GM12875 (cell line): ENCODE data around the gene IGF2R.

Experiments used
- H3K4me3 ChIP-seq: one replicate; pipeline ENCODE4 v1.5.1; 2011; ENCODE audit warnings: low read depth, low read length, control low read depth
- TF ChIP-seq, protein P1 (sequence below): IDR thresholded peaks from 2 replicates; pipeline ENCODE4 v1.5.1; 2011; ENCODE audit warnings: low read depth, mild to moderate bottlenecking, control low read depth, inconsistent platforms, low read length, moderate library complexity, borderline replicate concordance; ENCODE audit not compliant: insufficient read depth

Gene IGF2R

DNA sequence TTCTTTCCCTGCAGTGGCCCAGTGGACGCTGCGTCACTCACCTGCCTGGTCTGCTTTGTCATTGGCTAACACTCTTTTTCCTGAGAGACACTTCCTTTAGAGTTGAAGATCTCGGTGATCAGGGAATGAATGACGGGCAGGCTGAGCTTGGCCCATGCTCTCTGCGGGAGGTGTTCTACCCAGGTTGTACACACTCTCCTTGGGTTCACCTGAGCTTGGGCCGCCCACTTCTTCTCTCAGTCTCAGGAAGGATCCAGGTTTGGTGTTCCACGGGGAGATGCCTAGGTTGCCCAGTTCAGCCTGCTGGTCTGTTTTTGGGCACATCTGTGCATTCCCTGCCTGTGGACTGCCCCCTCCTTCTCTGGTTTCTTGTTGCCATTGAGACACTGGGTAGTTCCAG is 86.0 kb downstream of the IGF2R start:
- TF ChIP-seq, protein P1, sequence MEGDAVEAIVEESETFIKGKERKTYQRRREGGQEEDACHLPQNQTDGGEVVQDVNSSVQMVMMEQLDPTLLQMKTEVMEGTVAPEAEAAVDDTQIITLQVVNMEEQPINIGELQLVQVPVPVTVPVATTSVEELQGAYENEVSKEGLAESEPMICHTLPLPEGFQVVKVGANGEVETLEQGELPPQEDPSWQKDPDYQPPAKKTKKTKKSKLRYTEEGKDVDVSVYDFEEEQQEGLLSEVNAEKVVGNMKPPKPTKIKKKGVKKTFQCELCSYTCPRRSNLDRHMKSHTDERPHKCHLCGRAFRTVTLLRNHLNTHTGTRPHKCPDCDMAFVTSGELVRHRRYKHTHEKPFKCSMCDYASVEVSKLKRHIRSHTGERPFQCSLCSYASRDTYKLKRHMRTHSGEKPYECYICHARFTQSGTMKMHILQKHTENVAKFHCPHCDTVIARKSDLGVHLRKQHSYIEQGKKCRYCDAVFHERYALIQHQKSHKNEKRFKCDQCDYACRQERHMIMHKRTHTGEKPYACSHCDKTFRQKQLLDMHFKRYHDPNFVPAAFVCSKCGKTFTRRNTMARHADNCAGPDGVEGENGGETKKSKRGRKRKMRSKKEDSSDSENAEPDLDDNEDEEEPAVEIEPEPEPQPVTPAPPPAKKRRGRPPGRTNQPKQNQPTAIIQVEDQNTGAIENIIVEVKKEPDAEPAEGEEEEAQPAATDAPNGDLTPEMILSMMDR, result no peak

DNA sequence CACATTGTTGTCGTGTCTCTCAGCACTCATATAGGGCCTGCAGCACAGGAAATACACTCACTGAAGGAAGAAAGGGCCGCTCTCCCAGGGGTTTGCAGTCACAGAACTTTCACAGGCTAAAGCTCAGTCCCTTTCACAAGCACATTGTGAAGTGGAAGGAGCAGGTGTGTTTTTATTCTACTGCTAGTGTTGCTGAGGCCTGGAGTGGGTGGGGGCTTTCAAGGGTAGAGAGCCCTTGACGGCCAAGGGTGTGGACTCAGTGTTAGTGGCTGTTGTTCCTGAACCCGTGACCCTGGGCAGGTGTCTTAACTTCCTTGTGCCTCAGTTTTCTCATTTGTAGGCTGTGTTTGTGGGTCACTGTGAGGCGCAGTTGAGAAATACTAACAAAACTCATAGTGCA is 86.5 kb downstream of the IGF2R start:
- no peak overlapping the region for H3K4me3 ChIP-seq
- TF ChIP-seq, protein P1, result no peak

More for the DNA sequence above, 86.0 kb downstream of the IGF2R start:
- H3K4me3 ChIP-seq, result no peak overlapping the region

DNA sequence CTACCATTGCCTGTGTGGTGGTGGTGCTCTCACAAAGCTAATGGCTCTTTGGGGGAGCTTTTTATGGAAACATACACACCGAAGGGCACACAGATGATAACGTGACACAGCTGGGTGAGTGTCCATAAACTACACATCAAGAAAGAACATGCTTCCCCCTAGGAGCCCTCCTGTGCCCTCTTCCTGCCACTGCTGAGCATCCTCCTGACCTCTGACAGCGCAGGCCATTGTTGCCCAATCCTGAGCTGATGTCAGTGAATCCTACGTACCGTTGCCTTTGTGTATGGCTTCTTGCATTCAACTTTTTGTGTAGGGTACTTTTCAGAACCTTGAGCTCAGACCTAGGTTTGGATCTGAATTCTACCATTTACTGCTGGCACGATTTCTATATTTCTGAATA is 86.9 kb downstream of the IGF2R start:
- no peak overlapping the region for H3K4me3 ChIP-seq

DNA sequence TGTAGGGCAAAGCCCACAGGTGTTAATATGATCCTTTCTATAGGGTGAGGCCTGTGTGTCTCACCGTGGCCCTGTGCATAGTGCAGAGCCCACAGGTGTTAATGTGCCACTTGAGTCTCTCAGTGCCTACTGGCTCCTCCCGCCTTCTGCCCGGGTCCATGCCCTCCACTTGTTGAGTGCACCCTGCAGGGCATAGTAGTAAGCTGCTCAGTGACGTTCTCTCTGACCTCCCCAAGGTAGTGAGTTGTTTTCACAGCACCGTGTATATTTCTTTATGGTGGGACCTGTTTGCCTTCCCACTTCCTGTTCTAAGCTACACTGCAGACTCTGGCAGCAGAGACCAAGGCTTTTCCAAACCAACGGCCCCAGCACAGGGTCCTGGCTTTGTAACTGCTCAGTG is 88.2 kb downstream of the IGF2R start:
- TF ChIP-seq, protein P1, result no peak
- no peak overlapping the region for H3K4me3 ChIP-seq

More for the DNA sequence above, 86.9 kb downstream of the IGF2R start:
- TF ChIP-seq, protein P1, result no peak

DNA sequence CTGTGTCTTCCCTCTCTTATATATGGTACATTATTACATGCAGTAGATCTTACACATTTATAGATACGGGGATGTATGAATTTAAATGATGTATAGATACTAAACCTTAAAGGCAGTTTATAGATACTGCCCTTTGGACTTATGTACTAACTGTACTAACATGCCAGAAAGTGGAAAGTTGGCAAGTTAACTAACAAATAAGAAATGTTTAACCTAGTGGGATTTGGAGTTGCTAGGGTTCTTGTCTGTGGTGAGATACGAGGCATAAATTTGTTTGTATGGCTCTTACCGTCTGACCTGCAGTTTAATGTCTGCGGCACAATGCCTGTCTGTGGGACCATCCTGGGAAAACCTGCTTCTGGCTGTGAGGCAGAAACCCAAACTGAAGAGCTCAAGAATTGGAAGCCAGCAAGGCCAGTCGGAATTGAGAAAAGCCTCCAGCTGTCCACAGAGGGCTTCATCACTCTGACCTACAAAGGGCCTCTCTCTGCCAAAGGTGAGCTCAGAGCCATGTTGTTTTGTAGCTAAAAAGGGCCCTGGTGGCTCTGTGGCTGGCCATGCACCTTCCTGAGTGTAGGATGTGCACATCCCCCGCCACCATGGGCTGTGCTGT is 89.8 kb downstream of the IGF2R start:
- TF ChIP-seq, protein P1, result no peak

DNA sequence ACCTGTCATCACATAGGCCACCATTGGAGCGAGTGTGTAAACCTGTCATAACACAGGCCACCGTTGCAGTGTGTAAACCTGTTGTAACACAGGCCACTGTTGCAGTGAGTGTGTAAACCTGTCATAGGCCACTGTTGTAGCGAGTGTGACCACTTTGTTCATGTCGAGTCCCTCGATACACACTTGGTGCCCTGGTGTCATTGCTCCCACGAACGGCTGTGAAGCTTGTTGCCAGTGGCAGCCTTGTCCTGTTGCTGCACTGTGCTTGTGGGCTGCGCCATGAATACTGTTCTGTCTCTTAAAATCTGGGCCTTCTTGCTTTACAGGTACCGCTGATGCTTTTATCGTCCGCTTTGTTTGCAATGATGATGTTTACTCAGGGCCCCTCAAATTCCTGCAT is 91.3 kb downstream of the IGF2R start:
- no peak overlapping the region for H3K4me3 ChIP-seq
- TF ChIP-seq, protein P1, result no peak

More for the DNA sequence above, 89.8 kb downstream of the IGF2R start:
- no peak overlapping the region for H3K4me3 ChIP-seq

DNA sequence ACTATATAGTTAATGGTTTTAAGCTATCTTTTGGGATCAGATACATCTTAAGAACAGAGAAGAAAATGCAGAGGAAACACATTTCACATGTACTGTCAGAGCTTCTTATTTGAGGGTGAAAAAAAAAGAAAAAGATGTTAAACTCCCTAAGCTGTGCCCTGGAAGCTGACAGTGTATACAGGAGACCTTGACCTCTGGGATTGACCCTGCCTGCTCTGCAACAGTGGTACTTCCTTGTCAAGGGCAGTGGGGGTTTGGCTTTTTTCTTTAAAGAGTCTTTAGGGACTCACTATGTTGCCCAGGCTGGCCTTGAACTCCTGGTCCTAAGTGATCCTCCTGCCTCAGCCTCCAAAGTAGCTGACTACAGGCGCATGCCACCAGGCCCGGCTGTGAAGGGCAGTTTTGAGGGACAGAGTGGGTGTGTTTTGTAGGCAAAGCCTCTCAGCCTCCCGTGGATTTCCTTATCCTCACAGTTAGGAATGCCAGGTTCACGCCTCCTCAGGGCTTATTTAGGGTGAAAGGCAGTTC is 92.1 kb downstream of the IGF2R start:
- H3K4me3 ChIP-seq, result no peak overlapping the region
- TF ChIP-seq, protein P1, result no peak
